ENCODE measurements around the gene KRT72. TPM values are rescaled to one million over a fixed set of nuclear protein-coding genes. Genes with fewer than 3 reads are reported as not detected.

Gene KRT72
- total RNA-seq, 4 donors from 2014 or later = not detected

DNA sequence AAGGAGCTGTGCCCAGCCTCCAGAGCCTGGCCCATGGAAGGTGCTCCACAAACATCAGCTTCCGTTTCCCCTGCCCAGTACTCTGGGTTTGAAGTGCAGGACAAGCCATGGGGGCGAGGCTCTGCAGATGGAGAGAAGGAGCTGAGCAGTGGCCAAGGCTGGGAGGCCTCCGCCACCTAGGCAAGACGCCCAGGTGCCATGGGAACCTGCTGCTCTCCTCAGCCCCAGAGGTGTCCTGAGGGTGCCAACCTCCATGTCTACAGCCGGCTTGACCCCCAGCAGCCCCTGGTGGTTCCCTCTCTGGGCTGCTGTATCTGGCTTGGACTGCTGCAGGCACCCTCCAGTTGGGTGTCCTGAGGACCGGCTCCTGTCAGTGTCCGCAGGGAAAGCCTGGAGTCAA lies 60.7 kb downstream of the KRT72 start:
- no peak overlapping the region for H3K4me3 ChIP-seq

GRCh38 chr12:52539821-52540173 lies 61.5 kb downstream of the KRT72 start:
- TF ChIP-seq POLR2AphosphoS5 (IDR thresholded peaks at IDR 0.05) = no peak
- TF ChIP-seq CTCF (IDR thresholded peaks at IDR 0.05) = no peak
- TF ChIP-seq EP300 (IDR thresholded peaks at IDR 0.05) = no peak
- no peak for TF ChIP-seq POLR2A (IDR thresholded peaks at IDR 0.05; ENCODE audit: low read depth)
- no peak overlapping the region for H3K4me3 ChIP-seq
- no peaks in the 10 kb centered on the region for H3K27me3 ChIP-seq
- H3K36me3 ChIP-seq = no peaks in the 10 kb centered on the region
- intact Hi-C loops (cut with DNase I) = no loop called here
- H3K4me1 ChIP-seq = peaks cover 0 to 10% (median 5%) of the 10 kb centered on the region in 4 donors
- no peak overlapping the region for H3K27ac ChIP-seq (replicated peaks in 1 of 4)
- no peak for DNase-seq (ENCODE audit: extremely low spot score)
- 96% methylated on average over 3 of the region's 3 CpGs for WGBS
- H3K9me3 ChIP-seq = no peaks in the 10 kb centered on the region

More for the DNA sequence above, 60.7 kb downstream of the KRT72 start:
- no peak for TF ChIP-seq EP300 (IDR thresholded peaks at IDR 0.05)
- no peak for TF ChIP-seq POLR2A (IDR thresholded peaks at IDR 0.05; ENCODE audit: low read depth)
- no peak for TF ChIP-seq CTCF (IDR thresholded peaks at IDR 0.05)
- no peak for TF ChIP-seq POLR2AphosphoS5 (IDR thresholded peaks at IDR 0.05)
- no peaks in the 10 kb centered on the region for H3K36me3 ChIP-seq
- DNase-seq (ENCODE audit: extremely low spot score) = no peak
- peaks cover 0 to 10% (median 5%) of the 10 kb centered on the region in 4 donors for H3K4me1 ChIP-seq
- WGBS = 87% methylated on average over 2 of the region's 7 CpGs
- intact Hi-C loops (cut with DNase I) = no loop called here
- no peaks in the 10 kb centered on the region for H3K27me3 ChIP-seq
- H3K27ac ChIP-seq (replicated peaks in 1 of 4) = no peak overlapping the region
- no peaks in the 10 kb centered on the region for H3K9me3 ChIP-seq

- peaks cover 0 to 10% (median 5%) of the 10 kb centered on the region in 4 donors for H3K4me1 ChIP-seq
- H3K27ac ChIP-seq (replicated peaks in 1 of 4) = no peak overlapping the region
- H3K9me3 ChIP-seq = no peaks in the 10 kb centered on the region
- no peaks in the 10 kb centered on the region for H3K27me3 ChIP-seq
- intact Hi-C loops (cut with DNase I) = no loop called here
- WGBS = 59% methylated on average over 5 of the region's 5 CpGs
- TF ChIP-seq POLR2A (IDR thresholded peaks at IDR 0.05; ENCODE audit: low read depth) = no peak
- TF ChIP-seq POLR2AphosphoS5 (IDR thresholded peaks at IDR 0.05) = no peak
- no peak for TF ChIP-seq EP300 (IDR thresholded peaks at IDR 0.05)
- TF ChIP-seq CTCF (IDR thresholded peaks at IDR 0.05) = no peak
- no peak overlapping the region for H3K4me3 ChIP-seq
- no peaks in the 10 kb centered on the region for H3K36me3 ChIP-seq
- no peak for DNase-seq (ENCODE audit: extremely low spot score)
Observed at GRCh38 chr12:52539083-52539820, 62.0 kb downstream of the KRT72 start.

GRCh38 chr12:52537101-52537500 lies 64.2 kb downstream of the KRT72 start:
- no peak for DNase-seq (ENCODE audit: extremely low spot score)
- no peak overlapping the region for H3K4me3 ChIP-seq
- no peaks in the 10 kb centered on the region for H3K9me3 ChIP-seq
- no peak overlapping the region for H3K27ac ChIP-seq (replicated peaks in 1 of 4)
- no peaks in the 10 kb centered on the region for H3K36me3 ChIP-seq
- 85% methylated on average over 3 of the region's 3 CpGs for WGBS
- no peaks in the 10 kb centered on the region for H3K27me3 ChIP-seq
- H3K4me1 ChIP-seq = peaks cover 0 to 10% (median 5%) of the 10 kb centered on the region in 4 donors
- TF ChIP-seq CTCF (IDR thresholded peaks at IDR 0.05) (no peak), POLR2A (IDR thresholded peaks at IDR 0.05; ENCODE audit: low read depth) (no peak), EP300 (IDR thresholded peaks at IDR 0.05) (no peak), POLR2AphosphoS5 (IDR thresholded peaks at IDR 0.05) (no peak)
- intact Hi-C loops (cut with DNase I) = no loop called here

Other genes with a start within 250 kb of the KRT72 start
- gene KRT85, start 234.0 kb downstream of the KRT72 start, total RNA-seq = not detected
- gene KRT84, start 215.8 kb downstream of the KRT72 start, total RNA-seq = not detected
- not detected for gene KRT82, start 195.1 kb downstream of the KRT72 start, total RNA-seq
- gene KRT75, start 167.1 kb downstream of the KRT72 start, total RNA-seq = not detected
- not detected for gene KRT6B, start 149.3 kb downstream of the KRT72 start, total RNA-seq
- gene KRT6C, start 127.7 kb downstream of the KRT72 start, total RNA-seq = not detected
- 1 to 10 TPM in 1 of 4 donors, not detected in 3; 5.4 TPM for gene KRT6A, start 108.2 kb downstream of the KRT72 start, total RNA-seq
- 1 to 10 TPM in 1 of 4 donors, under 1 TPM in 1, not detected in 2; 0.46 to 1.2 TPM for gene KRT5, start 81.1 kb downstream of the KRT72 start, total RNA-seq
- gene KRT71, start 48.3 kb downstream of the KRT72 start, total RNA-seq = not detected
- gene KRT74, start 27.6 kb downstream of the KRT72 start, total RNA-seq = not detected
- gene KRT73, start 17.1 kb upstream of the KRT72 start, total RNA-seq = not detected
- not detected for gene KRT2, start 50.7 kb upstream of the KRT72 start, total RNA-seq
- gene KRT1, start 78.9 kb upstream of the KRT72 start, total RNA-seq = not detected
- gene KRT77, start 102.1 kb upstream of the KRT72 start, total RNA-seq = not detected
- gene KRT76, start 175.9 kb upstream of the KRT72 start, total RNA-seq = not detected
- gene KRT3, start 194.7 kb upstream of the KRT72 start, total RNA-seq = not detected
- 1 to 10 TPM in 1 of 4 donors, under 1 TPM in 3; 0.13 to 5.4 (median 0.20) TPM for gene KRT4, start 212.7 kb upstream of the KRT72 start, total RNA-seq
- gene KRT79, start 232.8 kb upstream of the KRT72 start, total RNA-seq = not detected
- gene KRT78, start 247.5 kb upstream of the KRT72 start, total RNA-seq = 1 to 10 TPM in 1 of 4 donors, under 1 TPM in 2, not detected in 1; 0.33 to 2.1 (median 0.75) TPM

All from esophagus muscularis mucosa (tissue), 4 donors.